Measurements from ENCODE around the gene FSD1L. TPM values are rescaled to one million over a fixed set of nuclear protein-coding genes. Genes with fewer than 3 reads are reported as not detected.

The FSD1L gene
- total RNA-seq, 4 donors from 2014 or later, result 10.1 to 24.3 (median 13.7) TPM

DNA sequence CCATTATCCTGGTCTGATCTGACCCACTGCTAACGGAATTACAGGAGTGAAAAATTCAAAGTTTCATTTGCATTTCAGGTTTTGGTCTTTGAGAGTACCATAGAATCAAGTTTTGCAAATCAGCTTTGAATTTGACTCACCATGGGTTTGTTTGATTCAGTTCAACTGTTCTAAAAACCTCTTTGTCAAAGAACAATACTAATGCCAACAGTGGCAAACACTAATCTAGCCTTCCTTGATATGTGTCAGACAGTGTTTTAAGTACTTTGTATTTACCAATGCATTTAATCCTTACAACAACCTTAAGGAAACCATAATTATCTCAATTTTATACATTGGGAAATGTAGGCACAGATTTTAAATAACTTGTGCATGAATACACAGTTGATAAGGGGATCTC is 10.1 kb upstream of the FSD1L start:
- Histone ChIP-seq H3K4me3 (no peak overlapping the region), H3K27ac (no peak overlapping the region), H3K9me3 (no peaks in the 10 kb centered on the region), H3K4me1 (peaks cover 0 to 8% (median 0%) of the 10 kb centered on the region in 4 donors), H3K27me3 (no peaks in the 10 kb centered on the region), H3K36me3 (no peaks in the 10 kb centered on the region)
- TF ChIP-seq POLR2A (IDR thresholded peaks at IDR 0.05), result no peak
- TF ChIP-seq, protein P1, sequence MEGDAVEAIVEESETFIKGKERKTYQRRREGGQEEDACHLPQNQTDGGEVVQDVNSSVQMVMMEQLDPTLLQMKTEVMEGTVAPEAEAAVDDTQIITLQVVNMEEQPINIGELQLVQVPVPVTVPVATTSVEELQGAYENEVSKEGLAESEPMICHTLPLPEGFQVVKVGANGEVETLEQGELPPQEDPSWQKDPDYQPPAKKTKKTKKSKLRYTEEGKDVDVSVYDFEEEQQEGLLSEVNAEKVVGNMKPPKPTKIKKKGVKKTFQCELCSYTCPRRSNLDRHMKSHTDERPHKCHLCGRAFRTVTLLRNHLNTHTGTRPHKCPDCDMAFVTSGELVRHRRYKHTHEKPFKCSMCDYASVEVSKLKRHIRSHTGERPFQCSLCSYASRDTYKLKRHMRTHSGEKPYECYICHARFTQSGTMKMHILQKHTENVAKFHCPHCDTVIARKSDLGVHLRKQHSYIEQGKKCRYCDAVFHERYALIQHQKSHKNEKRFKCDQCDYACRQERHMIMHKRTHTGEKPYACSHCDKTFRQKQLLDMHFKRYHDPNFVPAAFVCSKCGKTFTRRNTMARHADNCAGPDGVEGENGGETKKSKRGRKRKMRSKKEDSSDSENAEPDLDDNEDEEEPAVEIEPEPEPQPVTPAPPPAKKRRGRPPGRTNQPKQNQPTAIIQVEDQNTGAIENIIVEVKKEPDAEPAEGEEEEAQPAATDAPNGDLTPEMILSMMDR (IDR thresholded peaks at IDR 0.05), result no peak
- DNase-seq, result no peak

DNA sequence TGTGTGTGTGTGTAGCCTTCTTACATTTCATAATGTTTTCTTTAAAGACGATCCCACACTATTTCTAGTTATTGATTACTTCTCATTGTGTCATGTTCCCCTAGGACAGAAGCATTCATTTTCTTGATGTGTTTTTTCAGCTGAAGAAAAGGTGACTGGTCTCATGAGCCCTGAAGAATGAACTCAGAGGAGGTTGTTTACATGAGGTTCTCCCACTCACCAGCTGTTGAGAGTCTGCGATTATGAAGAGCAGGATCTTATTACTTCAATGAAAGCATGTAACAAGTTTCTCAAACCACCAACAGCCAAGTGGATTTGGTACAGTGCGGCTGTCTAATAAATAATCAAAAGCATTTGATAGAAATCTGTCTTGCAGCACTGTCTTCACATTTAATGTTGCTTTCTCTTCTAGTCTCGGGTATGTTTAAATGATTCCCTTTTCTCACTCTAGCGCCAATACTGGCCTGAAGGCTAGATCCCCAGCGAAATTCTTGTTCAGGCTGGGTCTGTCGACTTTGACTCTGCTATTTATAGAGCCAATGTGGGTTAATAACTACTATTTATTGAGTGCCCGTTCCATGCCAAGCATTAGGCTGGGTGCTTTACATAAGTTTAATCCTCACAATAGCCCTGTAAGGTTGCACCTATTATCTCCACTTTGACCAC is 9.6 kb upstream of the FSD1L start:
- H3K27ac ChIP-seq, result no peak overlapping the region
- TF ChIP-seq POLR2A (IDR thresholded peaks at IDR 0.05), result no peak
- TF ChIP-seq, protein P1 (IDR thresholded peaks at IDR 0.05), result no peak
- no peaks in the 10 kb centered on the region for H3K36me3 ChIP-seq
- H3K9me3 ChIP-seq, result no peaks in the 10 kb centered on the region
- H3K4me1 ChIP-seq, result peaks cover 0 to 2% (median 0%) of the 10 kb centered on the region in 4 donors
- DNase-seq, result no peak
- no peak overlapping the region for H3K4me3 ChIP-seq
- no peaks in the 10 kb centered on the region for H3K27me3 ChIP-seq

DNA sequence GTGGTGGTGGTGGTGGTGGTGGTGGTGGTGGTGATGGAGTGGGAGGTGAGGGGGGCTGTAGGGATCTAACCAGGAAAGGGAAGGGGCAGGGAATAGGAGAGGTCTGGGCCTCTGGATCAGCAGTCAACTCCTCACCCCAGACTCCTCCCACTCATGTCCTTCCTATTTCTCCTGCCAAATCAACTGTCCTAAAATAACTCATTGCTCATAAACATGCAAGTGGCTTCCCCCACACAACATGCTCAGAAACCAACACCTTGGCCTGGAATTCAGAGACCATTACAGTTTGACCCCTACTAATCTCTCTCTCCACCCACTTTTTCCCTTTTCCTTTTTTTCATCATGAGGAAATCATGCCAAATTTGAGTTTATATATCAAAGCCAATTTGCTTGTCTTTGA is 8.4 kb upstream of the FSD1L start:
- TF ChIP-seq POLR2A (IDR thresholded peaks at IDR 0.05), result no peak
- TF ChIP-seq, protein P1 (IDR thresholded peaks at IDR 0.05), result no peak
- H3K4me3 ChIP-seq, result no peak overlapping the region
- no peaks in the 10 kb centered on the region for H3K36me3 ChIP-seq
- H3K27me3 ChIP-seq, result no peaks in the 10 kb centered on the region
- DNase-seq, result no peak
- no peaks in the 10 kb centered on the region for H3K4me1 ChIP-seq
- no peaks in the 10 kb centered on the region for H3K9me3 ChIP-seq
- no peak overlapping the region for H3K27ac ChIP-seq

DNA sequence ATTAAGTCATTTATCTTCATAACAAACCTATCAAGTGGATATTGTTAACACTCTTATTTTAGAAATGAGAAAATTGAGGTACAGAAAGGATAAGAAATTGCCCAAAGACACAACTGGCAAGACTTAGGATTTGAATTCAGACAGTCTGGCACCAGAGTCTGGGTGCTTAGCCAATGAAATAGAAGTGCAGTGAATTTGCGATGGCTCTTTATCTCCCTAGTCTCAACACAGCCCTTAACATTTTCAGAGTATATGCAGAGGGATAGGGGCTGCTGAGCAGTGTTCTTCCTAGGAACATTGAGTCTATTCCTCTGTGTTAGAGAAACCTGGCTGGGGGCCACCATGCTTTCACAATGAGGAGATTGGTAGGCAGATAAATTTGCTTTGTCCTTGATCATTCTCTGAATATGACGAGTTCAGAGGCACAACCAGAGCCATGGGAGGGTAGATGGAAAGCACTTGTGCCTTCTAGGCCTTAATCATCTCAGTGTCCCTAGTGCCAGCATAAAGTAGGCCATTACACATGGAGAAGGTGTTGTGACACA is 6.1 kb upstream of the FSD1L start:
- H3K4me3 ChIP-seq, result no peak overlapping the region
- no peak for TF ChIP-seq POLR2A (IDR thresholded peaks at IDR 0.05)
- TF ChIP-seq, protein P1 (IDR thresholded peaks at IDR 0.05), result no peak
- H3K27ac ChIP-seq, result no peak overlapping the region
- H3K9me3 ChIP-seq, result no peaks in the 10 kb centered on the region
- no peaks in the 10 kb centered on the region for H3K27me3 ChIP-seq
- H3K36me3 ChIP-seq, result no peaks in the 10 kb centered on the region
- no peaks in the 10 kb centered on the region for H3K4me1 ChIP-seq
- DNase-seq, result no peak

GRCh38 chr9:105443121-105443520 is 4.7 kb upstream of the FSD1L start:
- no peaks in the 10 kb centered on the region for H3K9me3 ChIP-seq
- TF ChIP-seq POLR2A (IDR thresholded peaks at IDR 0.05), result no peak
- TF ChIP-seq, protein P1 (IDR thresholded peaks at IDR 0.05), result no peak
- no peak for DNase-seq
- H3K4me3 ChIP-seq, result no peak overlapping the region
- H3K4me1 ChIP-seq, result no peaks in the 10 kb centered on the region
- no peak overlapping the region for H3K27ac ChIP-seq
- no peaks in the 10 kb centered on the region for H3K36me3 ChIP-seq
- no peaks in the 10 kb centered on the region for H3K27me3 ChIP-seq

Measured in Peyer's patch (tissue), 4 donors.